ENCODE measurements around the gene TMEM175. TPM values are rescaled to one million over a fixed set of nuclear protein-coding genes. Genes with fewer than 3 reads are reported as not detected.

Gene TMEM175
- total and polyA plus RNA-seq, 2 of the 8 experiments (the other 6 are each of a cell fraction or from before 2014, with no cell fraction given) = 4.9 to 20.7 TPM

DNA sequence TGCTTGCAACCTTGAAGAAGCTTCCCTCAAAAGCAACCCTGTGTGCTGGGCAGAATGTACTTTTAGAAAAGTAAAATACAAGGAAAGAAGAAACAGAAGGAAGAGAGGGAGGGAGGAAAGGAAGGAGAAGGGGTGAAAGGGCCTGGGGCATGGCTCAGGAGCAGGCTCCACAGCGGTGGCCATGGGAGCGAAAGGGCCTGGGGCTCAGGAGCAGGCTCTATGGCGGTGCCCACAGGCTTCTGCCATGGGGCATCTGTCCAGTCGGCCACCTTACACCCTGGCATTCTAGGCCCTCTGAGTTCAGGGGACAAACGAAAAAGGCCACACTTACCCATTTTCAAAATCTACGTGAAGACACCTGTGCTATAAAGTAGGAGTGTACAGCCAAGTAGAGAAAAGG lies 31.5 kb upstream of the TMEM175 start:
- H4K20me1 ChIP-seq (replicated peaks in 1 of 2; ENCODE audit: control insufficient read depth in 1 of 2, insufficient read depth in 2 of 2, low read length in 2 of 2) = peaks cover 5 to 14% of the 10 kb centered on the region in 2 experiments

More for the DNA sequence above, 31.5 kb upstream of the TMEM175 start:
- Histone ChIP-seq H3K9me3 (ENCODE audit: insufficient read depth in 2 of 2, low read depth in 1 of 2, low read length in 1 of 2) (peaks cover 0 to 4% of the 10 kb centered on the region in 2 experiments; a peak in 1 of 4 replicates), H3K36me3 (ENCODE audit: control insufficient read depth in 2 of 4, insufficient read depth in 4 of 4, low read length in 3 of 4) (peaks cover 0 to 8% (median 0%) of the 10 kb centered on the region in 4 experiments; a peak in 1 of 8 replicates), H4K91ac (replicated peaks; ENCODE audit: insufficient read length, low read length) (no peak overlapping the region), H2BK120ac (replicated peaks; ENCODE audit: low read depth, low read length) (no peak overlapping the region), H2BK15ac (ENCODE audit: low read length) (no peak overlapping the region), H3K14ac (ENCODE audit: insufficient read length) (no peak overlapping the region), H2BK12ac (ENCODE audit: low read depth, low read length) (no peak overlapping the region), H4K8ac (ENCODE audit: extremely low read depth, insufficient read depth, low read length) (no peak overlapping the region), H2AK5ac (ENCODE audit: low read depth, low read length) (no peak overlapping the region), H3K4me1 (replicated peaks in 1 of 4; ENCODE audit: control insufficient read depth in 3 of 4, insufficient read depth in 4 of 4, low read length in 3 of 4) (peaks cover 0 to 8% (median 0%) of the 10 kb centered on the region in 4 experiments; a peak in 3 of 7 replicates), H3K56ac (replicated peaks; ENCODE audit: insufficient read length, low read depth, low read length) (no peak overlapping the region), H3K79me1 (ENCODE audit: low read depth, low read length) (peaks cover 9% of the 10 kb centered on the region), H2BK20ac (ENCODE audit: low read length) (no peak overlapping the region), H3K23ac (ENCODE audit: insufficient read length) (no peak overlapping the region), H3K4me3 (ENCODE audit: extremely low read depth in 1 of 4, insufficient read depth in 2 of 4, low read depth in 3 of 4, low read length in 4 of 4) (no peak overlapping the region), H3K18ac (ENCODE audit: extremely low read depth, low read length) (no peak overlapping the region), H2BK5ac (ENCODE audit: low read depth, low read length) (no peak overlapping the region), H4K5ac (ENCODE audit: insufficient read length, low read depth, low read length) (no peak overlapping the region), H2AFZ (ENCODE audit: low read length) (no peak overlapping the region), H3K4ac (replicated peaks; ENCODE audit: insufficient read length, low read depth, low read length) (no peak overlapping the region), H3K27ac (ENCODE audit: low read depth, low read length) (no peak overlapping the region), H3K23me2 (ENCODE audit: low read depth, low read length) (no peaks in the 10 kb centered on the region), H3K27me3 (replicated peaks in 1 of 4; ENCODE audit: control insufficient read depth in 3 of 4, extremely low read depth in 1 of 4, insufficient read depth in 3 of 4, low read length in 3 of 4) (no peaks in the 10 kb centered on the region), H3K9ac (replicated peaks in 1 of 4; ENCODE audit: extremely low read depth in 1 of 4, low read depth in 3 of 4, low read length in 3 of 4) (no peak overlapping the region), H3K79me2 (ENCODE audit: control insufficient read depth in 1 of 2, insufficient read depth in 2 of 2, low read length in 2 of 2) (no peaks in the 10 kb centered on the region), H3K4me2 (ENCODE audit: insufficient read depth in 1 of 2, low read depth in 2 of 2, low read length in 2 of 2) (no peak overlapping the region)
- POLR2A ChIA-PET (ENCODE audit: partially characterized antibody) = no interaction called here
- WGBS, 2 experiments (ENCODE audit: extremely low coverage in 1 of 2, insufficient coverage in 1 of 2, insufficient read length in 1 of 2, insufficient replicate concordance in 2 of 2, low coverage in 1 of 2, low lambda C conversion rate in 2 of 2, missing lambda C conversion rate in 1 of 2) = 93% methylated on average over 6 of the region's 6 CpGs; no CpG with 5 or more reads in 1 of the 2 experiments
- DNase-seq (ENCODE audit: low read depth in 1 of 2, low spot score in 2 of 2) (no peak), FAIRE-seq (no peak)
- CTCF ChIA-PET (ENCODE audit: partially characterized antibody) = interaction anchor here (0.6 to 1.9 kb wide), 6 partner anchors 9 to 205 kb away, joined by 3 to 6 read pairs (median 3); no protein-coding TSS in a partner anchor
- TF ChIP-seq RBBP5 (IDR thresholded peaks at IDR 0.05; ENCODE audit: borderline replicate concordance, low read depth, low read length) (no peak), EGR1 (IDR thresholded peaks at IDR 0.05; ENCODE audit: borderline replicate concordance, low read depth, low read length) (no peak), POLR2AphosphoS5 (IDR thresholded peaks at IDR 0.05; ENCODE audit: low read depth, low read length) (no peak), KDM4A (IDR thresholded peaks at IDR 0.05; ENCODE audit: low read depth, low read length, severe bottlenecking) (no peak), SIN3A (conservative IDR thresholded peaks at IDR 0.05 in 1 of 2, IDR thresholded peaks at IDR 0.05 in 1 of 2; ENCODE audit: low read depth in 1 of 2, low read length in 2 of 2) (no peak), TAF1 (IDR thresholded peaks at IDR 0.05; ENCODE audit: low read depth, low read length) (no peak), EP300 (IDR thresholded peaks at IDR 0.05; ENCODE audit: borderline replicate concordance in 1 of 2, low read depth in 2 of 2, low read length in 2 of 2) (no peak), TEAD4 (IDR thresholded peaks at IDR 0.05; ENCODE audit: low read depth, low read length) (no peak), NANOG (IDR thresholded peaks at IDR 0.05; ENCODE audit: insufficient read depth, low read depth, low read length, poor library complexity, severe bottlenecking) (no peak), FOSL1 (IDR thresholded peaks at IDR 0.05; ENCODE audit: insufficient read depth, low read depth, low read length) (no peak)
- TF ChIP-seq, protein P1, sequence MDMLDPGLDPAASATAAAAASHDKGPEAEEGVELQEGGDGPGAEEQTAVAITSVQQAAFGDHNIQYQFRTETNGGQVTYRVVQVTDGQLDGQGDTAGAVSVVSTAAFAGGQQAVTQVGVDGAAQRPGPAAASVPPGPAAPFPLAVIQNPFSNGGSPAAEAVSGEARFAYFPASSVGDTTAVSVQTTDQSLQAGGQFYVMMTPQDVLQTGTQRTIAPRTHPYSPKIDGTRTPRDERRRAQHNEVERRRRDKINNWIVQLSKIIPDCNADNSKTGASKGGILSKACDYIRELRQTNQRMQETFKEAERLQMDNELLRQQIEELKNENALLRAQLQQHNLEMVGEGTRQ (IDR thresholded peaks at IDR 0.05; ENCODE audit: low read length) = no peak
- TF ChIP-seq, protein P2, sequence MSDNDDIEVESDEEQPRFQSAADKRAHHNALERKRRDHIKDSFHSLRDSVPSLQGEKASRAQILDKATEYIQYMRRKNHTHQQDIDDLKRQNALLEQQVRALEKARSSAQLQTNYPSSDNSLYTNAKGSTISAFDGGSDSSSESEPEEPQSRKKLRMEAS (IDR thresholded peaks at IDR 0.05) = no peak
